IMR-90 (cell line): ENCODE measurements around the gene SERPINB8. TPM values are rescaled to one million over a fixed set of nuclear protein-coding genes. Genes with fewer than 3 reads are reported as not detected.

Experiments used
- ATAC-seq: fragments of 200-7000 bp; cut with Tn5 transposase; 2 replicates; pipeline ENCODE4 v1.9.1; 2020; ENCODE audit warnings: low read depth, mild to moderate bottlenecking, moderate library complexity
- BruUV-seq: library from RNA; stranded (reverse); fragments of 400-500 nt; replicated peaks from 2 replicates; lab custom pipeline; 2021; lab: Mats Ljungman, UMichigan
- CTCF ChIA-PET: fragments of 300-600 bp; formaldehyde crosslinking; extraction: SDS; loops from one replicate; lab custom pipeline; 2021; ENCODE audit warnings: antibody characterized with exemption; lab: Yijun Ruan, JAX
- POLR2A ChIA-PET: fragments of 300-600 bp; sonication (Branson Sonifier 250); formaldehyde crosslinking; loops from one replicate; lab custom pipeline; 2022; ENCODE audit warnings: antibody characterized with exemption; ENCODE audit not compliant: unreplicated experiment; lab: Charles Lee
- DNase-seq: peaks from one replicate; pipeline ENCODE4 v3.0.0; 2013
- H2AFZ ChIP-seq: replicated peaks from 2 replicates; pipeline ENCODE3; 2013; ENCODE audit warnings: low read length, mild to moderate bottlenecking; ENCODE audit not compliant: poor library complexity
- H2AK5ac ChIP-seq: 2 replicates; pipeline ENCODE4 v1.6.1; 2013; ENCODE audit warnings: low read depth, low read length, inconsistent platforms
- H2AK9ac ChIP-seq: replicated peaks from 2 replicates; pipeline ENCODE3; 2013; ENCODE audit warnings: mild to moderate bottlenecking, low read depth, low read length, moderate library complexity; ENCODE audit not compliant: poor library complexity
- H2BK120ac ChIP-seq: 2 replicates; pipeline ENCODE4 v1.6.1; 2013; ENCODE audit warnings: low read depth, low read length, inconsistent platforms
- H2BK15ac ChIP-seq: 3 replicates; pipeline ENCODE4 v1.6.1; 2013; ENCODE audit warnings: low read depth, low read length, inconsistent platforms
- H2BK20ac ChIP-seq: 2 replicates; pipeline ENCODE4 v1.6.1; 2013; ENCODE audit warnings: low read depth, mild to moderate bottlenecking, inconsistent platforms, low read length, moderate library complexity
- H2BK5ac ChIP-seq: 2 replicates; pipeline ENCODE4 v1.6.1; 2013; ENCODE audit warnings: mild to moderate bottlenecking, low read depth, low read length, inconsistent platforms; ENCODE audit not compliant: poor library complexity, severe bottlenecking
- H3K14ac ChIP-seq: replicated peaks from 2 replicates; pipeline ENCODE4 v1.6.1; 2013; ENCODE audit warnings: low read depth, low read length, inconsistent platforms
- H3K18ac ChIP-seq: 2 replicates; pipeline ENCODE4 v1.6.1; 2013; ENCODE audit warnings: low read depth, low read length, control low read depth
- H3K23ac ChIP-seq: 2 replicates; pipeline ENCODE4 v1.6.1; 2013; ENCODE audit warnings: low read depth, low read length, inconsistent platforms
- H3K27ac ChIP-seq: 2 replicates; pipeline ENCODE4 v1.5.1; 2013; ENCODE audit warnings: mild to moderate bottlenecking, control low read depth, low read length; ENCODE audit not compliant: insufficient read depth
- H3K27me3 ChIP-seq: 2 replicates; pipeline ENCODE4 v1.6.1; 2013; ENCODE audit warnings: low read length; ENCODE audit not compliant: control insufficient read depth, insufficient read depth
- H3K36me3 ChIP-seq: 2 replicates; pipeline ENCODE4 v1.6.1; 2013; ENCODE audit warnings: low read length, mixed read lengths; ENCODE audit not compliant: control insufficient read depth, insufficient read depth
- H3K4ac ChIP-seq: 2 replicates; pipeline ENCODE4 v1.6.1; 2013; ENCODE audit warnings: low read depth, low read length, inconsistent platforms
- H3K4me1 ChIP-seq: 2 replicates; pipeline ENCODE4 v1.6.1; 2013; ENCODE audit warnings: low read length, mixed read lengths; ENCODE audit not compliant: control insufficient read depth, insufficient read depth
- H3K4me2 ChIP-seq: 2 replicates; pipeline ENCODE4 v1.6.1; 2013; ENCODE audit warnings: low read depth, mild to moderate bottlenecking, control low read depth, low read length, moderate library complexity
- H3K4me3 ChIP-seq: 2 replicates; pipeline ENCODE4 v1.5.1; 2013; ENCODE audit warnings: low read depth, mild to moderate bottlenecking, control low read depth, low read length, moderate library complexity; ENCODE audit not compliant: insufficient read depth
- H3K56ac ChIP-seq: 2 replicates; pipeline ENCODE4 v1.6.1; 2013; ENCODE audit warnings: low read length, inconsistent platforms; ENCODE audit not compliant: insufficient read depth; ENCODE audit errors: extremely low read depth
- H3K79me1 ChIP-seq, 2 experiments: 2 replicates each; pipeline ENCODE4 v1.6.1; 2013; ENCODE audit warnings: low read length in 2 of 2, inconsistent platforms in 1 of 2, low read depth in 1 of 2
- H3K9ac ChIP-seq: 2 replicates; pipeline ENCODE4 v1.6.1; 2013; ENCODE audit warnings: low read depth, low read length, control low read depth
- H3K9me1 ChIP-seq: 2 replicates; pipeline ENCODE4 v1.6.1; 2013; ENCODE audit warnings: low read length, inconsistent platforms; ENCODE audit not compliant: insufficient read depth
- H3K9me3 ChIP-seq: 2 replicates; pipeline ENCODE4 v1.6.1; 2013; ENCODE audit warnings: low read length; ENCODE audit not compliant: control insufficient read depth, insufficient read depth
- H4K20me1 ChIP-seq: 2 replicates; pipeline ENCODE4 v1.6.1; 2013; ENCODE audit warnings: low read length, inconsistent platforms; ENCODE audit not compliant: insufficient read depth
- H4K5ac ChIP-seq: 2 replicates; pipeline ENCODE4 v1.6.1; 2013; ENCODE audit warnings: mild to moderate bottlenecking, low read depth, low read length, control low read depth
- H4K8ac ChIP-seq, 2 experiments: 2 replicates each; pipeline ENCODE4 v1.6.1; 2013; ENCODE audit warnings: low read depth in 2 of 2, low read length in 2 of 2, control low read depth in 1 of 2, inconsistent platforms in 1 of 2
- H4K91ac ChIP-seq: 2 replicates; pipeline ENCODE4 v1.6.1; 2013; ENCODE audit warnings: low read depth, low read length, inconsistent platforms; ENCODE audit not compliant: insufficient read depth
- BHLHE40 ChIP-seq: fragments of 150-350 bp; IDR thresholded peaks from 2 replicates; pipeline ENCODE4 v1.6.1; 2016; ENCODE audit warnings: mild to moderate bottlenecking, low read depth, low read length
- MAZ ChIP-seq: IDR thresholded peaks from 2 replicates; pipeline ENCODE4 v1.6.1; 2012; ENCODE audit warnings: low read depth, mild to moderate bottlenecking, low read length, improper control_type of control experiment, moderate library complexity, borderline replicate concordance
- MXI1 ChIP-seq: IDR thresholded peaks from 2 replicates; pipeline ENCODE4 v1.6.1; 2012; ENCODE audit warnings: low read depth, mild to moderate bottlenecking, low read length, moderate library complexity, borderline replicate concordance
- RAD21 ChIP-seq: IDR thresholded peaks from 2 replicates; pipeline ENCODE4 v1.6.1; 2012; ENCODE audit warnings: low read length, improper control_type of control experiment
- SMC3 ChIP-seq: fragments of 150-350 bp; IDR thresholded peaks from 2 replicates; pipeline ENCODE4 v1.6.1; 2016; ENCODE audit warnings: low read depth, mild to moderate bottlenecking, antibody characterized with exemption, low read length, moderate library complexity
- WGBS, 2 experiments: methylation state at CpG; one replicate each; pipeline versions ENCODE4 v1.1.5 to v1.1.7; 2013; ENCODE audit warnings: missing lambda C conversion rate in 2 of 2; ENCODE audit not compliant: insufficient read length in 1 of 2; ENCODE audit errors: extremely low coverage in 2 of 2; 5-methylcytosine and 5-hydroxymethylcytosine counted together
- dilution Hi-C: fragments of 300-500 bp; cut with HindIII; formaldehyde crosslinking; loops from one replicate; pipeline ENCODE4 v1.14.3; 2018; ENCODE audit warnings: low sequenced_read_pairs; ENCODE audit not compliant: unreplicated experiment
- in situ Hi-C: fragments of 300-500 bp; cut with MboI; formaldehyde crosslinking; loops from 3 replicates; pipeline ENCODE4 v1.14.3; 2019; ENCODE audit warnings: low sequenced_read_pairs, inconsistent platforms, mixed read lengths
- intact Hi-C: fragments of 100-400 bp; cut with micrococcal nuclease; formaldehyde crosslinking; loops from 2 replicates; pipeline ENCODE4 v1.10.0; 2022
- polyA plus RNA-seq, 3 experiments: library from polyadenylated mRNA; depleted of rRNA; stranded (reverse); fragments of >200 nt; gene quantifications; 2 replicates each; pipeline ENCODE4 v1.2.3, GENCODE V29; 2012; ENCODE audit warnings: low replicate concordance in 1 of 3
- total RNA-seq: library from RNA; depleted of rRNA; stranded (reverse); fragments of >200 nt; gene quantifications from 2 replicates; pipeline ENCODE4 v1.2.3, GENCODE V29; 2012; rRNA removed
- TF ChIP-seq, protein P1 (sequence below): conservative IDR thresholded peaks from 2 replicates; pipeline ENCODE4 v1.5.1; 2012; ENCODE audit warnings: mild to moderate bottlenecking, low read depth, low read length, improper control_type of control experiment

Gene SERPINB8
- total and polyA plus RNA-seq, 2 of the 4 experiments (the other 2 are of a cell fraction) = 14.3 to 16.7 TPM

DNA sequence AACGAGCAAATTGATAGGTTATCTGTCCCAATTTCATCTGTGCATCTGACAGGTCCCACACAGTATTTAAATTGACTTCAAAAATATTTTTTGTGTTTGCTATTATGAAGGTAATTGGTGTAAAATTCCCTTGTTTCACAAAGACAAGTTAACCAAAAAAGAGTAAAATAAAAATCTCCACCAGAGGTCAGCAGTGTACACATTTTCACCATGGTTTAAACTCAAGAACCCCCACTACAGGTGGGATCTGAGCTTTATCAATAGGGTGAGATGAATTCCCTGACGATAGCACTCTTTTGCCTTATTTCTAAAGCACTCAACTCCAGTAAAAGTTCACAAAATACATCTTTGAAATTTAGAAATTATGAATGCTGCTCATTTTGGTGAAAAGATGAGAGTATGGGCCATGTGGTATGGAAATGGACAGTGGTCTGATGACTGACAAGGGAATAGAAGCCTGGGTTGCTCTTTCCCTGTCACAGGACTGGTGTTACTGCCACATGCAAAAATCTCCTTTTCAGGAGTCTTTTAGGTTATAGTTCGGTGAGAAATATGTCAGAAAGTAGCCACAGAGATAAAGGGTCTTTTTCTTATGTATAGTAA, 68.0 kb downstream of the SERPINB8 start:
- H2AK5ac ChIP-seq = no peak overlapping the region
- H3K23ac ChIP-seq = no peak overlapping the region
- POLR2A ChIA-PET = no interaction called here
- H4K91ac ChIP-seq = no peak overlapping the region
- no peak overlapping the region for H3K9ac ChIP-seq
- no peaks in the 10 kb centered on the region for H3K9me1 ChIP-seq
- no peak overlapping the region for H3K14ac ChIP-seq
- H3K79me1 ChIP-seq = no peaks in the 10 kb centered on the region
- H3K9me3 ChIP-seq = no peaks in the 10 kb centered on the region
- no peak overlapping the region for H3K4me2 ChIP-seq
- BruUV-seq = no TSS peak
- H3K27me3 ChIP-seq = no peaks in the 10 kb centered on the region
- H4K8ac ChIP-seq = no peak overlapping the region
- H2BK120ac ChIP-seq = no peak overlapping the region
- TF ChIP-seq RAD21 (0 out of 2 replicates have a peak, but pooled peaks have one; percentile 5), BHLHE40 (no peak), MAZ (no peak), SMC3 (peak; percentile 10; the same call in 1 of the 2 replicates), MXI1 (no peak)
- TF ChIP-seq, protein P1, sequence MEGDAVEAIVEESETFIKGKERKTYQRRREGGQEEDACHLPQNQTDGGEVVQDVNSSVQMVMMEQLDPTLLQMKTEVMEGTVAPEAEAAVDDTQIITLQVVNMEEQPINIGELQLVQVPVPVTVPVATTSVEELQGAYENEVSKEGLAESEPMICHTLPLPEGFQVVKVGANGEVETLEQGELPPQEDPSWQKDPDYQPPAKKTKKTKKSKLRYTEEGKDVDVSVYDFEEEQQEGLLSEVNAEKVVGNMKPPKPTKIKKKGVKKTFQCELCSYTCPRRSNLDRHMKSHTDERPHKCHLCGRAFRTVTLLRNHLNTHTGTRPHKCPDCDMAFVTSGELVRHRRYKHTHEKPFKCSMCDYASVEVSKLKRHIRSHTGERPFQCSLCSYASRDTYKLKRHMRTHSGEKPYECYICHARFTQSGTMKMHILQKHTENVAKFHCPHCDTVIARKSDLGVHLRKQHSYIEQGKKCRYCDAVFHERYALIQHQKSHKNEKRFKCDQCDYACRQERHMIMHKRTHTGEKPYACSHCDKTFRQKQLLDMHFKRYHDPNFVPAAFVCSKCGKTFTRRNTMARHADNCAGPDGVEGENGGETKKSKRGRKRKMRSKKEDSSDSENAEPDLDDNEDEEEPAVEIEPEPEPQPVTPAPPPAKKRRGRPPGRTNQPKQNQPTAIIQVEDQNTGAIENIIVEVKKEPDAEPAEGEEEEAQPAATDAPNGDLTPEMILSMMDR = peak; percentile 48
- DNase-seq (peak; percentile 11), ATAC-seq (peak; percentile 37; the same call in 1 of the 2 replicates)
- intact Hi-C loops = no loop called here
- no peak overlapping the region for H2AK9ac ChIP-seq
- H3K36me3 ChIP-seq = no peaks in the 10 kb centered on the region
- H2AFZ ChIP-seq = no peak overlapping the region
- no peak overlapping the region for H3K4ac ChIP-seq
- H2BK20ac ChIP-seq = no peak overlapping the region
- no peak overlapping the region for H2BK5ac ChIP-seq
- no peak overlapping the region for H4K5ac ChIP-seq
- in situ Hi-C loops = no loop called here
- H3K4me3 ChIP-seq = no peak overlapping the region
- no peak overlapping the region for H3K27ac ChIP-seq
- no peak overlapping the region for H2BK15ac ChIP-seq
- H3K56ac ChIP-seq = no peak overlapping the region
- H3K4me1 ChIP-seq = no peaks in the 10 kb centered on the region
- dilution Hi-C loops = no loop called here
- WGBS, 2 experiments = no CpG with 5 or more reads among the region's 3 CpGs
- no peaks in the 10 kb centered on the region for H4K20me1 ChIP-seq
- no peak overlapping the region for H3K18ac ChIP-seq
- CTCF ChIA-PET = interaction anchor here (0.5 to 1.8 kb wide), 5 partner anchors 13 to 706 kb away, joined by 3 to 7 read pairs (median 3); no protein-coding TSS in a partner anchor

Other genes starting within 250 kb of the SERPINB8 start
- gene SERPINB7, start 194.7 kb upstream of the SERPINB8 start, total RNA-seq = 100 and 120 TPM in 2 replicates
- 76.5 and 79.9 TPM in 2 replicates for gene SERPINB7, start 194.7 kb upstream of the SERPINB8 start, polyA plus RNA-seq (2012; rRNA removed)
- 34.4 and 43.0 TPM in 2 replicates for gene SERPINB2, start 82.4 kb upstream of the SERPINB8 start, total RNA-seq
- gene SERPINB2, start 82.4 kb upstream of the SERPINB8 start, polyA plus RNA-seq (2012; rRNA removed) = 32.1 and 46.4 TPM in 2 replicates
- gene SERPINB10, start 62.1 kb upstream of the SERPINB8 start, total RNA-seq = not detected in 2 replicates
- gene SERPINB10, start 62.1 kb upstream of the SERPINB8 start, polyA plus RNA-seq (2012; rRNA removed) = not detected in 2 replicates
- gene HMSD, start 20.8 kb upstream of the SERPINB8 start, total RNA-seq = 0.28 and 0.36 TPM in 2 replicates
- 0.17 and 0.19 TPM in 2 replicates for gene HMSD, start 20.8 kb upstream of the SERPINB8 start, polyA plus RNA-seq (2012; rRNA removed)
- not detected in 2 replicates for gene LINC00305, start 179.0 kb downstream of the SERPINB8 start, total RNA-seq
- gene LINC00305, start 179.0 kb downstream of the SERPINB8 start, polyA plus RNA-seq (2012; rRNA removed) = not detected in 2 replicates